GM18519 (cell line): ENCODE results near the gene MATN1.

Source experiments
- ATAC-seq: cut with Tn5 transposase; IDR thresholded peaks from one replicate; pipeline ENCODE4 v1.9.1; 2021; ENCODE audit warnings: mild to moderate bottlenecking, moderate library complexity; ENCODE audit not compliant: unreplicated experiment, low FRiP score

MATN1 gene

GRCh38 chr1:30746212-30747032 is 23.0 kb upstream of the MATN1 start:
- ATAC-seq: no peak

DNA sequence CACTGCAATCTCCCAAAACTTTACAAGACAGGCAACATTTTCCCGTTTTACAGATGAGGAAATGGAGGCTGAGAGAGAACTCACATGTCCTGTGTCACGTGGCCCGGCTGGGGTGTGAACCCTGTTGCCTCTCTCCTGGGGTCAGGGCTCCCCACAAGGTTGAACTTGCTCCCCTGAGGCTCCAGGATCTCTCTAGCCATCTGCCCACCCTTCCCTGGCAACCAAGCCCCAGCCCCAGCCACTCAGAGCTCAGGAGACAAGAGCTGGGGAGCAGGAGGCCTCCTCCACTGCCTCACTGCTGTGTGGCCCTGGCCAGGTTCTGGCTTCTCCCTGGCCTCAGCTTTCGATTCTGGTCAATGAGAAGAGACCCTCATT is 22.4 kb upstream of the MATN1 start:
- no peak for ATAC-seq

GRCh38 chr1:30745156-30745833 is 21.9 kb upstream of the MATN1 start:
- ATAC-seq: no peak

- no peak for ATAC-seq
Observed at GRCh38 chr1:30744060-30744756, 20.8 kb upstream of the MATN1 start.

- ATAC-seq: no peak
Observed at GRCh38 chr1:30743584-30744059, 20.2 kb upstream of the MATN1 start.

- no peak for ATAC-seq
Observed at GRCh38 chr1:30742963-30743559, 19.7 kb upstream of the MATN1 start.

DNA sequence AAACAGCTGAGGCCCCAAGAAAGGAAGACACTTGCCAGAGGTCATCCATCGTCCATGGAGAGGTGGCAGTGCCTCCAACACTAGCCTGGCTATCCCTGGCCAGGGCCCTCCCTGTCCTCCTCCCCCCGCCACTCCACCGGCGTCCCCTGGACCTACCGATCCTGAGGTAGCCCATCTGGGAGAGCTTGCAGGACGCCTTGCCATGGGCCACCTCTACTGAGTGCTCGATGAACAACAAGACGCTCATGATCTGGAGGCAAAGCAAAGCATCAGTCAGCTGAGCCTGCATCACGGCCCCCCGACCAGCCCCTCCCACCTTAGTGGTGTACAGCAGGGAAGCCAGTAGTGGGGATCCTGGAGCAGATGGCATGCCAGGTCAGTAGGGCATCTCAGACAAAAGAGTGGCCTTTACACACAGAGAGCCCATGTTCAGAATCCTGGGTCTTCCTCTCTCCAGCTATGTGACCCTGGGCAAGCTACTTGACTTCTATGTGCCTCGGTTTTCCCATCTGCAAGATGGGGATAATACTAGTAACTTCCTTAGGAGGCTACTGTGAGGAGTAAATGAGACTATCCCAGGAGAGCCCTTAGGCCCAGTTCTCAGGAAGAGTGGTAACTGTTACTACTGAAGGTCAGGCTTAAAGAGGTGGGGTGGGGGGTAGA is 19.0 kb upstream of the MATN1 start:
- no peak for ATAC-seq

DNA sequence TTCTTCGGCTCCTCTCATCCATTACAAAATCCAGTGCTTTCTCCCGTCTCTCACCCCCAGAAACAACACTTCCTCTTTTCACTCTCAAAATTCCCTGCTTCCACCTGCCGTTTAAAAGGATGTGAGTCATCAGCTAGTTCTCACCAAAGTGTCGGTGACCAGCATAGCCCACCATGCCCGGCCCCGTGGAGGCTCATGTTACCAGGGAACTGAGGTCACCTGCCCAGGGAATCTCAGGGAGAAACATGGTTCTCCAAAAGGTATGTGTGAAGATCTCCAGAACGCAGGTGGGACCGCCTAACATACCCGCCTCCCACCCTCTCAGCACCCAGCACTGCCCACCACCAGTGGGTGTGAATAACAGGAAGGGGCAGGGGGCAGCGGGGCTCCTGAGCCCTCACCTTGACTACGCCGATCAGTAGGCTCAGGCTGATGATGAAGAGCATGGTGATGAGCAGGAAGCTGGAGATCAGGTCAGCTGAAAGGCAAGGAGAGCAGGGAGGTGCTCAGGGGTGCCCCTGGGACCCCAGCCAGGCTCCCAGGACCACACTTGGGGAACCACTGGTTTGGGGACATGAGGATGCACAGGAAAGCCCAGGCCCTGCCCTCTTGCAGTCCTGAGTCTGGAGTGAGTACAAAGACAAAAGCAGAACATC is 18.0 kb upstream of the MATN1 start:
- no peak for ATAC-seq

DNA sequence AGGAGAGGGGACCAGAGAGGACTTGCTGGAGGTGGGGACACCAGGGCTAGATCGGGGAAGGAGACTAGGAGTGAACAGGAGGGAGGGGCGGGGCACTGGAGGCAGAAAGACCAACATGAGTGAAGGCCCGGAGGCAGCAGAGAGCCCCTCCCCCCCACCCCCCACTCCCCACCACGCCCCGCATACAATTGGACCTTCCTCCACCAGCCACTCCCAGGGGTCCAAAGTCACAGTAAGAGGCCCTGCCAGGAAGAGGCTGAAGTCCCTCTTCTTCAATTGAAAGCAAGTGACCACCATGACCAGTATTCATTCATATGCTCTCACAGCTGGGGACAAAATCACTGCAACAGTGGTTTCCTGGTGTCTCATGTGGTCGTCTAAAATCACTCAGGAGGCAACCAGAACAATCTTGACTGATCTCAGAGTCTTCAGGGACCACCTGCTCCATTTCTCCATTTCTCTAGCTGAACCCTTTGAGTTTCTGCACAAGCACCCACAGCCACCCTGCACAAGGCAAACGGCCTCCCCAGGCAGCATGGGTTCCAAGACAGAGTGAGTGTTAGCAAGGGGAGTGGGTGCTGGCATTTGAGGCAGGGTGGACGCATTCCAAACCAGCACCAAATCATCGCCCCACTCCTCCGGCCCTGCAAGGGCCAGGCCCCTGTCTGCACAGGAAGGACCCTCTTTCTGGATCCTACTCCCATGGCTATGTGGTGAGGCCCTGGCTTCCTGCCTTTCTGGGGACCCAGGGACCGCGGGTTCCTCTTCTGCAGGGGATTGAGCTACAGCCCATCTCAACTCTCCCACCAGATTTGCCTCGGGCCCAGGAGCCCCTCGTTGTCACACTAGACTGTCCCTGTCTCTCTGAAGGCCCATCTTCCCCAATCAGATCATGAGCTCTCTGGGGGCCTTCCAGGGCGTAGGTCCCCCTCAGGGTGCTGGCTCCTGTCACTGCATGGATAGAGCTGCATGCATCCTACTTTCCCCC is 17.2 kb upstream of the MATN1 start:
- no peak for ATAC-seq

DNA sequence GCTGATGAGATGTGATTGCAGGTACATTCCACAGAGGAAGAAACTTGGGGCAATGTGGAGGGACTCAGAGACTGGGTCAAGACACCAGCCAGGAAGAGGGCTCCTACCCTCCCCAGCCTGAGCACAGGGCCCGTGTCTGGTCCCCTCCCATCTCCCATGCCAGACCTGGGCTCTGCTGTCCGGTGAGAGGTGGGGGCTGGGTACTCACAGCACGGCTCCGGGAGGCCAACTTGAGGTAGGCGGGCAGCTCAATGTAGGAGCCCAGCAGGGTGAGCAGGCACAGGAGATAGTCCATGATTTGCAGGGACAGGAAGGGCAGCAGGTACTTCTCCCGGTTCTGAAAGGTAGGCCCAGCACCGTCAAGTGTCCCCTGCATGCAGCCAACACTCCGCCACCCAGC is 16.2 kb upstream of the MATN1 start:
- no peak for ATAC-seq

GRCh38 chr1:30738715-30739559 is 15.6 kb upstream of the MATN1 start:
- ATAC-seq: no peak

DNA sequence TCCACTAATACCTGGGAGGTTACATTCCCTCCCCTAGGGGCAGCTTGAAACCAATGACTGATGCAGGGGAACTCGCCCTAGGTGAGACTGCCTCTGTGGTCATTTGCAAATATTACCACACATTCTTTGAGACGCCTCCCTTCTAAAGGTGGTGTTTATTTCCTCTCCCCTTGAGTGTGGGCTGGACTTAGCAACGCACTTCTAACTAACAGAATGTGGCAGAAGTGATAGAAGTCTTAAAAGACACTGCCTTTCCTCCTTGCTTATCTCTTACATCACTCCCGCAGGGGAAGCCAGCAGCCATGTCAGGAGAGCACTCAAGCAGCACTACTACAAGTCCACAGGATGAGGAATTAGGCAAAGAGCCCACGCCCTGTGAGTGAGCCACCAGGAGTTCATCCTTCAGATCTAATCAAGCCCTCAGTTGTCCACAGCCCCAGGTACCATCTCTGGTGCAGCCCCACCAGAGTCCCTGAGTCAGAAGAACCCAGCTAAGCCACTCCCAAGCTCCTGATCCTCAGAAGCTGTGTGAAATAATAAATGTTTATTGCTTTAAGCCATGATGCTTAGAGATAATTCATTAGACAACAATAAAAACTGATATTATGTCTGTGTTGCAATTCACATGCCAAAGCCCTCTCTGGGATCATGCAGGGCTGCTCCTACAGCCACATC is 14.8 kb upstream of the MATN1 start:
- ATAC-seq: no peak

DNA sequence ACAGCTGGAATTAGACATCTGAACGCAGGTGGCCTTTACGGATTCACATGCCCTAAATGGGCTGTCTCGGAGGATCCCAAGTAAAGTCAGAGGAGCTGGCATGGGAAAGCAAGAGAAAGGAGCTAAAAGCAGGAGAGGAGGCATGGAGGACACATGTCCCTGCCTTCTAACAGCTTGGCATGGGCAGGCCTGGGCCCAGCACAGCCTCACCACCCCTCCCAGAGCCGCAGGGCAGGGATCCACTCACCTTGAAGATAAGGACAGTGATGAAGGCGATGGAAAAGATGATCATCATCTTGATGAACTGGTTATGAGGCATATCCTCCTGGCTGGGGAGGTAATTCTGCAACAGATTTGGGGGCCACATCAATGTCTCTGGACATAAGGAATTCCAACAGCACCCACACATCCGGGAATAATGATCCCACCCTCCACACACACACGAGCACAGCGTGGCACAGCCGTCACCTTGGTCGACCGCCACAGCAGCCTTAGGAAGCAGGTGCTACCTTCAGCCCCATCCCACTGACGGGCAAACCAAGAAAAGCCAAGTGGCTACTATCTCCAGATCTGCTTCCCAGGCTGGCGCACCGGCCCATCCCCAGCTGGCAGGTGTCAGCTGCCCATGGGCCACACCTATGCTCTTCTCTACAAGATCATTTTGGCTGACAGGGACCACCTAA is 14.1 kb upstream of the MATN1 start:
- no peak for ATAC-seq

DNA sequence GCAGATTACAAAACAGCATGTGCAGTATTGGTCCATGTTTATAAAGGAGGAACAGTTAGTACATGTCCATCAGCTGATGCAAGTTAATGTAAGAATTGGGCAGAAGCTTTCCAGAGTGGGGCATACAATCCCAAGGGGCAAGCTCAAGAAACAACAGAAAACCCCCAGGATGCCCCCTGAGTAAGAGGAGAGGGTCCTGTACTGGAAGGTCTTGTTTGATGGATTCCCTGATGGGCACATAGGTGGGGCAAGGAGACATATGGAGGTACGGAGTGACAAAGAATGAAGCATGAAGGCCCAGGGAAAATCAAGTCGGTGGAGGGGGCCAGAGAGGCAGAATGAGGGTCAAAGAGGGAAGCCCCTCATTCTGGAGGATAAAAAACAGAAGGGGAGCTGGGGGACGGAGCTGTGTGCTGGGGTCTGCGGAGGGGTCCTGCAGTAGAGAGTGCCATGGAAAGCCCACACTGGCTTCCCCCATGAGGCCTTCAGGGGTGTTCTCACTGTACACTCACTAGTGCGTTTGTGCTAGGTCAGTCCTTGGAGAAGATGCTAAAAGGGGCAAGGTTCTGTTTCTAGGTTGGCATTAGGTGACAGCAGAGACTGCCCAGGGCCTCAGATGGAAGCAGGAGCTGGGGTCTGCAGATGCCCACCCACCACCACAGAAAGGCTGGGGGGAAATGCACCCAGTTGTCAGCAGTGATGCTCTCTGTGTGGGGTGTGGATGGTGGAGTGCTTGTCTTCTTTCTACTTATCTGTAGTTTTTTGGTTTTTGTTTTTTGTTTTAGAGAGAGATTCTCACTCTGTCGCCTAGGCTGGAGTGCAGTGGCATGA is 12.5 kb upstream of the MATN1 start:
- no peak for ATAC-seq

- no peak for ATAC-seq
Observed at GRCh38 chr1:30735124-30735523, 11.7 kb upstream of the MATN1 start.

GRCh38 chr1:30734580-30734979 is 11.2 kb upstream of the MATN1 start:
- ATAC-seq: no peak
